Left hindlimb (tissue), 1 donor: ENCODE measurements around the gene ZFYVE28.

Source experiments
- DNase-seq: peaks from one replicate; pipeline ENCODE4 v3.0.0-alpha.2; 2018

Gene ZFYVE28

GRCh38 chr4:2408976-2409375, 9.5 kb downstream of the ZFYVE28 start:
- no peak for DNase-seq

GRCh38 chr4:2408401-2408958, 10.0 kb downstream of the ZFYVE28 start:
- DNase-seq = peak; percentile 25

GRCh38 chr4:2407991-2408342, 10.5 kb downstream of the ZFYVE28 start:
- no peak for DNase-seq

GRCh38 chr4:2406920-2407319, 11.5 kb downstream of the ZFYVE28 start:
- DNase-seq = peak; percentile 28

GRCh38 chr4:2406406-2406805, 12.0 kb downstream of the ZFYVE28 start:
- no peak for DNase-seq

GRCh38 chr4:2402941-2403340, 15.5 kb downstream of the ZFYVE28 start:
- DNase-seq = no peak

GRCh38 chr4:2402048-2402842, 16.2 kb downstream of the ZFYVE28 start:
- DNase-seq = peak; percentile 79

- DNase-seq = no peak
These were observed 16.8 kb downstream of the ZFYVE28 start for GRCh38 chr4:2401610-2401983.

GRCh38 chr4:2400841-2401609, 17.4 kb downstream of the ZFYVE28 start:
- DNase-seq = no peak

GRCh38 chr4:2399631-2400190, 18.7 kb downstream of the ZFYVE28 start:
- DNase-seq = no peak

- DNase-seq = no peak
These were observed 19.2 kb downstream of the ZFYVE28 start for GRCh38 chr4:2399216-2399615.

- no peak for DNase-seq
These were observed 20.7 kb downstream of the ZFYVE28 start for GRCh38 chr4:2397596-2398379.

- no peak for DNase-seq
These were observed 21.6 kb downstream of the ZFYVE28 start for GRCh38 chr4:2396781-2397368.

GRCh38 chr4:2395584-2395983, 22.9 kb downstream of the ZFYVE28 start:
- DNase-seq = no peak

- no peak for DNase-seq
These were observed 23.4 kb downstream of the ZFYVE28 start for GRCh38 chr4:2395038-2395437.

- DNase-seq = no peak
These were observed 23.9 kb downstream of the ZFYVE28 start for GRCh38 chr4:2394528-2394927.

- peak; percentile 83 for DNase-seq
These were observed 24.8 kb downstream of the ZFYVE28 start for GRCh38 chr4:2393353-2394270.

GRCh38 chr4:2390784-2391421, 27.5 kb downstream of the ZFYVE28 start:
- no peak for DNase-seq

- DNase-seq = no peak
These were observed 28.3 kb downstream of the ZFYVE28 start for GRCh38 chr4:2390146-2390545.

- no peak for DNase-seq
These were observed 28.8 kb downstream of the ZFYVE28 start for GRCh38 chr4:2389691-2390090.
